ENCODE results near the gene PDAP1.

DNA sequence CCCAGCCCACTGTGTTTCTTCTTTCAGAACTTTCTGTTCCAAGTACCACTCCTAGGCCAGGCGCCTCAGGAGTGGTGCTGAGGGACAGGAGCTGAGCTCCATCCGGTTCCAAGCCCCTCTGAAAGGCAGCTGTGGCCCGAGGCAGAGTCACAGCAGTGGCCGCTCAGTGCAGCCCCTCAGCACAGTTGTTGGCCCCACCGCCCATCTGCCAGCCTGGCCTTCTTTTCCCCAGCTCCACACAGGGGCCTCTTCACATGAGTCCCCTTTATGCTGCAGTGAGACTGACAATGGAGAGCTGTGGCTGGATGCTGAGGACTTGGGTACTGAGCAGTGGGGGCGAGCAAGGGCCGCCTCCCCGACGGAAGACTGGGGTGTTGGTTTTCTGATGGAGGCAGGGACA, 9.9 kb upstream of the PDAP1 start:
- TF ChIP-seq, protein P1, sequence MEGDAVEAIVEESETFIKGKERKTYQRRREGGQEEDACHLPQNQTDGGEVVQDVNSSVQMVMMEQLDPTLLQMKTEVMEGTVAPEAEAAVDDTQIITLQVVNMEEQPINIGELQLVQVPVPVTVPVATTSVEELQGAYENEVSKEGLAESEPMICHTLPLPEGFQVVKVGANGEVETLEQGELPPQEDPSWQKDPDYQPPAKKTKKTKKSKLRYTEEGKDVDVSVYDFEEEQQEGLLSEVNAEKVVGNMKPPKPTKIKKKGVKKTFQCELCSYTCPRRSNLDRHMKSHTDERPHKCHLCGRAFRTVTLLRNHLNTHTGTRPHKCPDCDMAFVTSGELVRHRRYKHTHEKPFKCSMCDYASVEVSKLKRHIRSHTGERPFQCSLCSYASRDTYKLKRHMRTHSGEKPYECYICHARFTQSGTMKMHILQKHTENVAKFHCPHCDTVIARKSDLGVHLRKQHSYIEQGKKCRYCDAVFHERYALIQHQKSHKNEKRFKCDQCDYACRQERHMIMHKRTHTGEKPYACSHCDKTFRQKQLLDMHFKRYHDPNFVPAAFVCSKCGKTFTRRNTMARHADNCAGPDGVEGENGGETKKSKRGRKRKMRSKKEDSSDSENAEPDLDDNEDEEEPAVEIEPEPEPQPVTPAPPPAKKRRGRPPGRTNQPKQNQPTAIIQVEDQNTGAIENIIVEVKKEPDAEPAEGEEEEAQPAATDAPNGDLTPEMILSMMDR (IDR thresholded peaks at IDR 0.05), result no peak
- no peak for TF ChIP-seq POLR2A (IDR thresholded peaks at IDR 0.05)
